Measurements from ENCODE around the gene OSBPL2.

OSBPL2 gene

DNA sequence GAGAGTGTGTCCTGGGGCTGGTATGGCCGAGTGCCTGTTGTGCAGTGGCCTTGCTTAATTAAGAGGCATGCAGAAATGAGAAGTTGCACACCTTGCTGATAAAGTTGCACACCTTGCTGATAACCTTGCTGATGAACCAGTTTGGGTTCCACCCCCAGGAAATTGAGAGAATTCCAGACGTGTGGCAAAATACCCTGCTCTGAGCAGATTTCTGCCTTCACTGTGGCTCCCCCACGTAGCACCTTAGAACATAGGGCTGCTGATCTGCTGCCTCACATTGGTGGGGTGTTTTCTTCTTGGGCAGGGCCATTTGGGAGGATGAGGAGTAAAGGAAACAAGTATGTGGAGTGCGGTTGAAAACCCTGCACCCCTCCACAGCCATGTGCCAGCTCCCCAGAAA lies 42.0 kb downstream of the OSBPL2 start:
- Mint-ChIP-seq H3K4me3 (no peak overlapping the region), H3K4me1 (no peaks in the 10 kb centered on the region), H3K9me3 (no peaks in the 10 kb centered on the region), H3K36me3 (ENCODE audit: low read depth) (peaks cover 68% of the 10 kb centered on the region), H3K27me3 (ENCODE audit: low read depth) (peaks cover 5% of the 10 kb centered on the region), H3K27ac (no peak overlapping the region)
- TF ChIP-seq, protein P1, sequence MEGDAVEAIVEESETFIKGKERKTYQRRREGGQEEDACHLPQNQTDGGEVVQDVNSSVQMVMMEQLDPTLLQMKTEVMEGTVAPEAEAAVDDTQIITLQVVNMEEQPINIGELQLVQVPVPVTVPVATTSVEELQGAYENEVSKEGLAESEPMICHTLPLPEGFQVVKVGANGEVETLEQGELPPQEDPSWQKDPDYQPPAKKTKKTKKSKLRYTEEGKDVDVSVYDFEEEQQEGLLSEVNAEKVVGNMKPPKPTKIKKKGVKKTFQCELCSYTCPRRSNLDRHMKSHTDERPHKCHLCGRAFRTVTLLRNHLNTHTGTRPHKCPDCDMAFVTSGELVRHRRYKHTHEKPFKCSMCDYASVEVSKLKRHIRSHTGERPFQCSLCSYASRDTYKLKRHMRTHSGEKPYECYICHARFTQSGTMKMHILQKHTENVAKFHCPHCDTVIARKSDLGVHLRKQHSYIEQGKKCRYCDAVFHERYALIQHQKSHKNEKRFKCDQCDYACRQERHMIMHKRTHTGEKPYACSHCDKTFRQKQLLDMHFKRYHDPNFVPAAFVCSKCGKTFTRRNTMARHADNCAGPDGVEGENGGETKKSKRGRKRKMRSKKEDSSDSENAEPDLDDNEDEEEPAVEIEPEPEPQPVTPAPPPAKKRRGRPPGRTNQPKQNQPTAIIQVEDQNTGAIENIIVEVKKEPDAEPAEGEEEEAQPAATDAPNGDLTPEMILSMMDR (IDR thresholded peaks at IDR 0.05; ENCODE audit: unreplicated experiment in 3 of 3): no peak

DNA sequence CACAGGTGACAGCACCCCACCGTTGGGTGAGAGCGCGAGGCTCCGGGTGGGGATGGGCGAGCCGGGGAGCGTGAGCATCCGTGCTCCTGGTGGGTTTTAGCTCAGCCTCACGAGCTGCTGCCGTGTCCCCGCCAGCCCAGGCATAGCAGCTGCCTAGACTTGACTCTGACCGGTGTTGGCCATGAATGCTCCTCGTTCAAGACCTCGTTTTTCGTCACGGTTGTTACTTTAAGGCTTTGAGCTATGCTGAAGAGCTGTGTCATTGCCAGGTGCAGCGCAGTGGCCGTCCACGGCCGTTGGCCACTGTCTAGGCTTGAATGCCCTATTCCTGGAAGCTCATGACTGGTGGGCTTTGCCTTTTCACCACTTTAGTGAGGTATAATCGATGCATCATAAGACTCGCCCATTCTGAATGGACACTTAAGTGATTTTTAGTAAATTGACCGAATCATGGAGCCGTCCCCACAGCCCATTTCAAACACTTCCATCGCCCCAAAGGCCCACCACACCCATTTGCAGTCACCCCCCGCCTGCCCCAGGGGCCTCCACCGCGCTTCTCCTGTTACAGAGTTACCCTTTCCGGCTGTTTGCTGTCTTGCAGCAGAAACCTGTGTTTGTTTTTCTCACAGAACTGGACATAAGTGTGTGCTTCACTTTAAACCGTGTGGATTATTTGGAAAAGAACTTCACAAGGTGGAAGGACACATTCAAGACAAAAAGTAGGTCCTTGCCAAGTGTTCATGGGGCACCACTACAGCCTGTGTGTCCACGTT lies 43.0 kb downstream of the OSBPL2 start:
- TF ChIP-seq, protein P1 (IDR thresholded peaks at IDR 0.05; ENCODE audit: unreplicated experiment in 3 of 3): no peak
- Mint-ChIP-seq H3K4me1 (no peaks in the 10 kb centered on the region), H3K9me3 (no peaks in the 10 kb centered on the region), H3K36me3 (ENCODE audit: low read depth) (peaks cover 68% of the 10 kb centered on the region), H3K4me3 (no peak overlapping the region), H3K27ac (no peak overlapping the region), H3K27me3 (ENCODE audit: low read depth) (peaks cover 5% of the 10 kb centered on the region)

DNA sequence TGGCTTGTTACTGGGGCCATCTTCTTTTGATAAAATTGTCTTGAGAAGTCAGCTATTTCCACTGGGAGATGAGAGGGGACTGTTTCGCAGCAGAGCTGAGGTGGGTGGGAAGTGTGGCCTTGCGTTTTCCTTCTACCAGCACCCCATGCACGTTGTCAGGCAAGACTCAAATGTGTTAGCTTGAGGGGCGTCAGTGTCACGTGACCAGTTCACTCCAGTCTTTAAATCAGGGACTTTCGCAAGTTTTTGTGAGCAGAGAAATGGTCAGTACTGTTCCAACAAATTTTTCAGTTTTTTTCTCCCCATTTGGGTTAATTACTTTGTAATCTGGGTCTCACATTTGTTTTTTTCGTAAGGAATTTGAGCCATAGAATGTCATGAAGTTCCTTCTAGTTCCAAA lies 43.8 kb downstream of the OSBPL2 start:
- H3K4me3 Mint-ChIP-seq: no peak overlapping the region
- no peaks in the 10 kb centered on the region for H3K4me1 Mint-ChIP-seq
- H3K9me3 Mint-ChIP-seq: no peaks in the 10 kb centered on the region
- peaks cover 65% of the 10 kb centered on the region for H3K36me3 Mint-ChIP-seq (ENCODE audit: low read depth)
- no peak overlapping the region for H3K27ac Mint-ChIP-seq
- H3K27me3 Mint-ChIP-seq (ENCODE audit: low read depth): peaks cover 5% of the 10 kb centered on the region
- TF ChIP-seq, protein P1 (IDR thresholded peaks at IDR 0.05; ENCODE audit: unreplicated experiment in 3 of 3): no peak

DNA sequence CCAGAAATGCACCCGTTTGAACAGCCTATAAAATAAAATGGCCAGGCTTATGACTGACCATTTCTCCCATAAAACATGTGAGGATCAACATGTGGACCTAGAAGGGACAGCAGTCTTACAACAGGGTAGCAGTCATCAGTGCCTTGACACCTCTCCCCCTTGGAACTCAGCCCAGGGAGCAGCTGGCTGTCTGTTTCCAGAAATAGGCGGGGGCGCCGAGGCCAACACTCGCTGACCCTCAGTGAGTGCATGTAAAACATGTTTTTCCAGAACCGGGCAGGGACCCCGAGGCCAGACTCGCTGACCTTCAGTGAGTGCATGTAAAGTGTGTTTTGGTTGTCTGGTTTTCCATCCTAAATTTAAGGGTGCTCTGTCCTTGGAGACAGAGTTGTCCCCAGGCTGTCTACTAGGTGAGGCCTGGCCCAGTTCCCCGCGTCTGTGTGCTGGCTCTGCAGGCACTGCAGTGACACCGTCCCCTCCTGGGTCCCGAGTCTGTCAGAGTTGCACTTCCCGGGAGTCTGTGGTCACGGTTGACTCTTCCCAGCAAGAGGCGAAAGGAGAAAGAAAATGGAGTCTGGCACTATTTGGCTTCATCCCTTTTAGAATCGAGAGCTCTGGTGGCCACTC lies 44.7 kb downstream of the OSBPL2 start:
- H3K27me3 Mint-ChIP-seq (ENCODE audit: low read depth): peaks cover 5% of the 10 kb centered on the region
- H3K36me3 Mint-ChIP-seq (ENCODE audit: low read depth): peaks cover 60% of the 10 kb centered on the region
- no peak overlapping the region for H3K27ac Mint-ChIP-seq
- no peaks in the 10 kb centered on the region for H3K9me3 Mint-ChIP-seq
- H3K4me3 Mint-ChIP-seq: no peak overlapping the region
- TF ChIP-seq, protein P1 (IDR thresholded peaks at IDR 0.05; ENCODE audit: unreplicated experiment in 3 of 3): no peak
- H3K4me1 Mint-ChIP-seq: no peaks in the 10 kb centered on the region

DNA sequence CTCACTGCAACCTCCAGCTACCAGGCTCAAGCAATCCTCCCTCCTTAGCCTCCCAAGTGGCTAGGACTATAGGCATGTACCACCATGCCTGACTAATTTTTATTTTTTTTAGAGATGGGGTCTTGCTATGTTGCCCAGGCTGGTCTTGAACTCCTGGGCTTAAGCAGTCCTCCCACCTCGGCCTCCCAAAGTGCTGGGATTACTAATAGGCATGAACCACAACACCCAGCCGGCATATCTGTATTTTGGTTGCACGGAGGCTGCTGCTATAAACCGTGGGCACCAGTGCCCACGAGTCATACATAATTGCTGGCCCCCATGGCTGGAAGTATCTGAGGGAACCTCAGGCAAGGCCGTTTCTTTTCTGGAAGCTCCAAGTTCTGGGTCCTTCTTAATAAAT lies 46.1 kb downstream of the OSBPL2 start:
- no peak overlapping the region for H3K27ac Mint-ChIP-seq
- H3K4me3 Mint-ChIP-seq: no peak overlapping the region
- no peaks in the 10 kb centered on the region for H3K4me1 Mint-ChIP-seq
- no peaks in the 10 kb centered on the region for H3K9me3 Mint-ChIP-seq
- H3K36me3 Mint-ChIP-seq (ENCODE audit: low read depth): peaks cover 53% of the 10 kb centered on the region
- TF ChIP-seq, protein P1 (IDR thresholded peaks at IDR 0.05; ENCODE audit: unreplicated experiment in 3 of 3): no peak
- H3K27me3 Mint-ChIP-seq (ENCODE audit: low read depth): no peaks in the 10 kb centered on the region

DNA sequence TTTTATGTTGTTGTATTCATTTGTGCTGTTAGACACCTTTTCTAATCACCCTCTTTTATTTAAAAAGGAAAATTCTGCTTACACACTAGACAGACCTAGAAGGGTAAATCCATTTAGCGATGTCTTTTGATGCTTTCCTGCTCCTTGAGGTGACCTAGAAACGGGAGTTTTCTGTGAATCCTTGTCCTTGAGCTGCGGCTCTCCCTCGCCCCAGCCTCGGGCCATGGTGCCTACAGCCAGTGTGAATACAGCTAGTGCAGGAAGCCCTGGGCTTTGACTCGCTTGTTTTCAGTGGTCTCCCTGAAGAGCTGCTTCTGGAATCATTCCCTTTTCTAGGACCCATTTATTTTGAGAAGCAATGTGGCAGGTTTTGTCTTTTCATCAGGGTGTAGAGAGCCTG lies 46.8 kb downstream of the OSBPL2 start:
- H3K4me1 Mint-ChIP-seq: no peaks in the 10 kb centered on the region
- H3K27ac Mint-ChIP-seq: no peak overlapping the region
- H3K36me3 Mint-ChIP-seq (ENCODE audit: low read depth): peaks cover 46% of the 10 kb centered on the region
- H3K27me3 Mint-ChIP-seq (ENCODE audit: low read depth): no peaks in the 10 kb centered on the region
- TF ChIP-seq, protein P1 (IDR thresholded peaks at IDR 0.05; ENCODE audit: unreplicated experiment in 3 of 3): no peak
- no peaks in the 10 kb centered on the region for H3K9me3 Mint-ChIP-seq
- no peak overlapping the region for H3K4me3 Mint-ChIP-seq

Data from nephron (organoid).